NCI-H748 (cell line): ENCODE data around the gene USP16.
"Not testable (repeated sequence)": the region's sequence is repeated elsewhere in the genome, so short reads cannot be mapped to it uniquely, and the experiment has no call there.

Experiments used
- DNase-seq: peaks from one replicate; lab custom pipeline; 2025; ENCODE audit not compliant: unreplicated experiment; lab: John Stamatoyannopoulos, UW

The USP16 gene

DNA sequence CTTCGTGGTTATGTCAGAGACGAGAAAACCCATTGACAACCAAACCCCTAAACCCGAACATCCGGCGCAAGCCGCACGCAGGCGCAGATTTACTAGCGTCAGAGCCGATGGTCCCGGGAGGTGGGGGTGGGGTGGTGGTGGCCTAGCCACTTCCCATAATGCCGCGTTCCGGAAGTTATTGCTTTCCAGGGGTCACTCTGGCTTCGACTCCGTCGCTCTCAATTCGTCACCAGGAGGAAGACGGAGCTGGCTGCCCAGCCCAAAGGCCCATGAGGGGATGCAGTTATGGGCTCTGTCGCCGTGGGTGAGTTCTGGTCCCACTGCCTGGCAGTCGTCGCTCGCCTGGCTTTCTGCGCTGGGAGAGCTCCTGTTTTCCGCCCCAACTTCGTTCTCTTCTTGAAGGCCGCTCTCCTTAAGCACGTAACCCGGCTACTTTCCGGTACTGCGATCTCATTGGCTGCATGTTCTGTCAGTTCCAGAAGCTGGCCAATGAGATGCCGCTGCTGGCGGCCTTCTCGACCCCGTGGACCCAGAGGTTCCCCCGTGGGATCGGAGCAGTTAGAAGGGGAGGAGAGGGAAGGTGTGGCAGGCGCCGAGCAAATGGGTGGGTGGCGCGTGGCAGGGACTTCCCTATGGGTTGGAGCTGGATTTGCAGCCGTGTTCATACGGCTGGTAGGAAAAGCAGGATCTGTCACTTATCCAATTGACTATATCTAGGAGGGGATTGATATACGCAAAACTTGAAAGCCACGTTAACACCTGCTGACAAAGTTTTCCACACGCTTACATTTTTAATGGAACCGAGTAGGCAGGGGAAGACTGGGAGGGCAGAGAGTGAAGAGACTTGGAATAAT lies at the start of gene USP16:
TSS of gene USP16 (plus strand) at position 195 of the 854 bp plus-strand sequence. CDS start 3,246 bp downstream, outside the sequence.
- DNase-seq, result peak; percentile 96

DNA sequence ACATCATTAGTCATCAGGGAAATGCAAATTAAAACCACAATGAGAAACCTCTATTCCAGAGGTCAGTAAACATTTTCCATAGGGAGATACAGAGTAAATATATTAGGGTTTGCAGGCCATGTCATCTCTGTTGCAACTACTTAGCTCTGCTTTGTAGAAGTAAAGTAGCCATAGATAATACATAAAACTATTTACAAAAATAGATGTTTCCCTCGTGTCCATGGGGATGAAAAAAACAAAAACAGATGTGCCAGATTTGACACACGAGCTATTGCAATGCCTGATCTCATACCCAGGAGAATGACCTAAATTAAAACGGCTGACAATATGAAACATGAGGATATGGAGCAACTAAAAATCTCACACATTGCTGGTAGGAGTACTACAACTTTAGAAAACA lies 49.1 kb upstream of the USP16 start:
- DNase-seq, result no peak

DNA sequence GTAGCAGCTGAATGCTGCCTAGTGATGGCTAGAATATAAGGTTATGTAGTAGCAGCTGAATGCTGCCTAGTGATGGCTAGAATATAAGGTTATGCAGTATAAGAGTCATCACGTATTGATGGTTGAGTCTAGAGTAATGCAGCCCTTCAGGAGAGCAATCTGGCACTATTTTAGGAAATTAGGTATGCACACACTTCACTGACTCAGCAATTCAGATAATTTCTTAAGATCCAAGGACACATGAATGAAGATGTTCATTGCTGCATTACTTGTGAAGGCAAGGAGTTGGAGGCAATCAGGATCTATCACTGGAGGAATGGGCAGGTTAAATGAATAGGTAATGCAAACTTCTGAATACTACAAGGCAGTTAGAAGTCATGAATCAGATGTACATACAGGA lies 45.4 kb upstream of the USP16 start:
- no peak for DNase-seq

DNA sequence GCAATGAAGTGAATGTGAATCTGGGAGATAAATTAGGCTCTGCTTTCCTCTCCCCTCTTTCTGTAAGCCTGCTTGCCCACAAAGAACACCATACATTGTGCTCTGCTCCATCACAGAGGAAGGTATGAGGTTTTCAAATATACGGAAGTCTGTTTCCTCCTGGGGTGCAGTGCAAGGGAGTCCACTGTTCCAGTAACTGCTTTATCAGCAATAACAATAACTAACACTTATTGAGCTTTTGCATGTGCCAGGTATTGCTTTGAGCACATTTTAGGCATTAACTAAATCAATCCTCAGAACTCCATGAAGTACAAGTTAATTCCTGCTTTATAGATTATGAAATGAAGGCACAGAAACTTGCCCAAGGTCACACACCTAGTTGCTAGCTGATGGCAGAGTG lies 41.8 kb upstream of the USP16 start:
- DNase-seq, result no peak

DNA sequence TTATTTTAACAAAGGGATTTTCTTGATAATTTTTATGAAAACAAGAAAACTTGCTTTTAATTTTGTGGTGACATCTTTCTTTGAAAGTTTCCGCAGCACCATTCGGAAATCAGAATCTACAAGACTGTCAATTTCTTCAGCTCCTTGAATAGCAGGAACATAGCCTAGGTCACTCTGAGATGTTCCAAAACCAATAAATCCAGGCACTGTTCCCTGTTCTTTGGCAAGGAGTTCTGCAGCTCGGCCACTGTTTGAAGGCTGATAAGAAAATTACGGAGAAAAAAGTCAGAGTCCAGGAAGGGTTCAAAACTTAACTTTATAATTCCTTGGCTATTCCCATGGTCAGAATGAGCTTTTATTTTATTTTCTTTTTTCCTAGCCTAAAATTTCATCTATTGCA lies 37.8 kb upstream of the USP16 start:
- no peak for DNase-seq

DNA sequence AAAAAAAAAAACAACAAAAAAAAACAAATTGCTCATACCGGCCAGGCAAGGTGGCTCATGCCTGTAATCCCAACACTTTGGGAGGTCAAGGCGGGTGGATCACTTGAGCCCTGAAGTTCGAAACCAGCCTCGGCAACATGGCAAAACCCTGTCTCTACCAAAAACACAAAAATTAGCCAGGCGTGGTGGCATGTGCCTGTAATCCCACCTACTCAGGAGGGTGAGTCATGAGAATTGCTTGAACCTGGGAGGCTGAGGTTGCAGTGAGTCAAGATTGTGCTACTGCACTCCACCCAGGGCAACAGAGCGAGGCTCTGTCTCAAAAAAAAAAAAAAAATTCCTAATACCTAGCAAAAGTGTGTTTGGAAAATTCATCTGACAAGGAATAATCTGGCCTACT lies 36.3 kb upstream of the USP16 start:
- not testable (repeated sequence) for DNase-seq

DNA sequence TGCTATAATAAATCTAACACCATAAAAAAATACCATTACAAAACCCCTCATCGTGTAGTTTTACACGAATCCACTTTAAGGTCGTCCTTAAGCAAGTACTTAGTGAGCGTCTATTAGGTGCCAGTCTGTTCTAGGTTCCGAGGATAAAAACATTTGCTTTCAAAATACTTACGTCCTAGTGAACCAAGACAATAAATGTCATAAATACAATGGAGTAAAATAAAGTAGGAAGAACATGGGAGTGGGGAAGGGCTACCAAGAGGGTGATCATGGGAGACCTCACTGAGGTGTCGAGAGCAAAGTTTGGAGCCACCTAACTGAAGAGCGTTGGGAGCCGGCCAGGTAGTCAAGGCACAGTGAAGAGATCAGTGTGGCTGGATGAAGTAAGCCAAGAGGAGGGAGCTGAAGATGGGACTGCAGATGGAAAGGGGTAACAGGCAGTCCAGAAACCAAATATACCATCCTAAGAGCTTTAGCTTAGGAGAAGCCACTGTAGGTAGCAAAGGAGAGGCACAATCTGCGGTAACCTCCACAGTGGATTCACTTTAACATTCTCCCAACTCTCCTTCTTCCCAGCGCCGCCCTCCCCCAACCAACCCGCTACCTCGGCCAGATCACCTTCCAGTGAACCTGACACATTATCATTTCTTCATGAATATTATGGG lies 32.5 kb upstream of the USP16 start:
- peak; percentile 12 for DNase-seq

DNA sequence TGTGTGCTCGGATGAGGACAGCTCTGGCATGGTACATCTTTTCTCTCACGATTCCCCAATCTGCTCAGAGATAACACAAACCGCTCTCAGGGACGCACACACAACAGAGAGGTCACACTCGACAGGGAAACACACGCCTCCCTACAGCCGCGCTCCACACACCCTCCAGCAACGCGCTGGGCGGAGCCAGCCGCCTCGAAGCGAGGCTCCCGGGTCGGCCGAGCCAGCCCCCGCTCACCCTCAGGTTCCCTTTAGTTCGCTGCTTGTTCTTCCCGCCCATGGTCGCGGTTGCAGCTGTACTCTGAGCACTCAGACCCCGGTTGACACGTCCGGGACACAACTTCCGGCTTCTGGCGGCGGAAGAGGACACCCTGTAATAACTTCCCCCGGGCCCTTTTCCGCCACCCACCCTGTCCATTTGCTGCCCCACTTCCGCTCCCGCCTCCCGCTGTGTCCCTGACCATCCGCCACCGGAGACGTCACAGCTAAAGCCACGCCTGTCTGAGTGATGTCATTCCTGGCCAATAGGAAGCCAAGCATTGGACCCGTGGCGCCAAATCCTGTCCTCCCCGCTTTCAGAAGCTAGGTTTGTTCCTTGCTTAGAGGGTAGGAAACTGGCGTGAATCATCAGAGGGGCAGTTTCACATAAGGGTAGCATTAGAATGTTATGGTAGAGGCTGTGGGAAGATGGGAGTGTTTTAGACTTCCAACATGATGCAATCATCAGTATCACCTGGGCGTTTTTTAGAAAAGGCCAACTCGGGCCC lies 31.8 kb upstream of the USP16 start, which contains the start of gene LTN1:
TSS of gene LTN1 (minus strand) at position 352 of the 767 bp plus-strand sequence. CDS start at position 280, 72 bp downstream.
- DNase-seq, result peak; percentile 97

DNA sequence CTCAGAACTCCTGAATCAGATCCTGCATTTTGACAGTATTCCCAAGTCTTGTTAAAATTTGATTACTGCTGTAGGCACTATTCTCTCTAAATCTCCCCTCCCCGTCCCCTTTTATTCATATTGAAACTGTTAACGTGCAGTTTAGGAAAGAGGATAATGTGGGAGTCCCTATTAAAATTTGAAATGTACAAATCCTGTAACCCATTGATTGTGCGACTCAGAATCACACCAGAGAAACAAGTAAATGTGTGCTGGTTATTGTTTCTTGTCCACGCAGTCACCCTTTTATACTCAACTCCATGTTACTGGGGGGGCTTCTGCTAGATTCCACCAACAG lies 31.2 kb upstream of the USP16 start:
- no peak for DNase-seq

DNA sequence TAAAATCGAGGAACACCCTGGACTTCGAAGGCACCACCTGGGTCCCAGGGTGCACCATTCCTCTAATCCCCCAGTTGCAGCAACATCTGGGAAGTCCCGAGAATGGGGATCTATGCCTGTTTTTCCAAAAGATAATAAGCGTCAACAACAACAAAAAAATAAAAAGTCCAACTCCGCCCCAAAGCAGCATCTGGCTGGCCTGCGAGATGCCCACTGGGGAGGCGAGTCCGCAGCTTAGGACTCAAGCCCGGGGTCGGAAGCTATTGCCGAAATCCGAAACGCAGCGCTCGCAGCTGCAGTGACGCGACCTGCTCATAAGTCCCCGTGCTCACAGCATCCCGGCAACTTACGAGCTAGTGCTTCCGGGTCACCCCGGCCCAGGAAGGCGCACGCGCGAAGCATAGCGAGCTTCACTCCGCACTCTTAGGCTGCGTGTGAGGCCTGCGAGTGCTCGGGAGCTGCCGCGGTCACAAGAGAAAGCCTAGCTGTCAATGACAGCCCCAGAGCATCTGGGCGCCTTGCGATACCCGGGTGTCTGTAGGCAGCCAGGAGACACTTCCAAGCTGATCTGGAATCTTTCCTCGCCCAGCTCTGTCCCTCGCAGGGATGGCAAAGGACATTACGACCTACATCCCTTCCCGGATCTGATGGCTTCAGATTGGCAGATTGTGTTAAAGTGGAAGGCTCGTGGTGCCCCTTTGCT lies 21.9 kb upstream of the USP16 start:
- peak; percentile 97 for DNase-seq

DNA sequence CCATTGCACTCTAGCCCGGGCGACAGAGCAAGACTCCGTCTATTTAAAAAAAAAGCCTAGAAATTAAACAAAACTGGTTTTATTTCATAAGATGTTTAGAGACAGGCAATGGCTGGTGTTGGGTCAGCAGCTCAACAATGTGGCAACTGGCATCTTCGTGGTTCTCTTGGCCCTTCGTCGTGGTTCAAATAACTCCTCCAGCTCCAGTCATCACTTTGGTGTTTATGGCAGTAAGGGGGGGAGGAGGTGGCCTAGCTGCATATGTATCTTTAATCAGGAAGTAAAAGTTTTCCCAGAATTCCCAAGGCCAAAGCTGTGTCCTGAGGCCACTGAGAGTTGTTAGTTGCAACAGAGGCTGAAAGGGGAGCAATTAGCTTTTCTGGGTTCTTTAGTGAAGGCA lies 18.8 kb upstream of the USP16 start:
- no peak for DNase-seq

DNA sequence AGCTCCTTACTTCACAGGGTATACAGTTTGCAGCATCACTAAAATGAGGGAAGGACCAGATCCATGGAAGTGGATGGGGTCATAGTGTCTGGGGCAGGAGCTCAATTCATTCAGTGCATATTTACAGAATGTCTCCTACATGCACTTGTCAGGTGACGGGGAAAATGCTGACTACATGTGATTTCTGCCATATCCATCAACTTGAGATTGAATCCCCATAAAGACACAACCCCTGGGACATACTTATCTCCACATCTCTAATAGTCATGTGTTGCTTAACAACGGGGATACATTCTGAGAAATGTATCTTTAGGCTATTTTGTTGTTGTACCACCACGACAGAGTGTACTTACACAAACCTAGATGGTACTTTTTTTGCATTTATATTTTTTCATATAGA lies 17.3 kb upstream of the USP16 start:
- DNase-seq, result no peak

DNA sequence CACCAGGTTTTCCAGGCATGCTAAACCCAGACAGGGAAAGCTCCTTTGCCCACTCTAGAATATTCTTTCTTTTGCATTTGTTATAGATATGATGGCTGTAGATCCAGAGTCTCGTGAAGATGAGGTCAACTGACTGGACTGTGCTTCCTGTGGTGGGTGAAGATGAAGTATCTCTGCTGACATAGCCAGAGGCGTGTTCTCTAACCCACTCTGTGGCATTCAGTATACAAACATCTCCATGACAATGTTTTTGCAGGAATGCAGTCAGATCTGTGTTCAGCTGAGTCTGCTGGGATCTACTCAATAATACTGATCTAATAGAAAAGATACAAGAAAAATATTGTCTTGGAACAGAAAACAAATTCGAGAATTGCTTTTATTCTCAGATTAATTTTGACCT lies 16.7 kb upstream of the USP16 start:
- no peak for DNase-seq

DNA sequence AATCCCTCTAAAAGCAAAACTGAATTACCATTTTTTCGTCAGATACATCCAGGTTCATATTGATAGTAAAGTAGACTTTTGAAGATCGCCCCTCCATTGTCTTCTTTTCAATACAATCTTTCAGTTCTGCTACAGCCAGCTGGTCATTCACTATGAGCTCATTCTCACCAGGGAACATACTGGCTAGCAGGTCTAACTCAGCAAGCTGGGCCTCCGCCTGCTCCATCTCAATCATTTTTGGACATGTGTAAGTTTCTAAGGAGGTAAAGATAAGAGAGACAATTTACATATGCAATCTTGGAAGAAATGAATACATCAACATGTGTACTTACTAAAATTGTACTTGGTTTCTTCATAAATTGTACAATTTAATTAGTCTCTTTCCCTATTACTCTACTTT lies 16.1 kb upstream of the USP16 start:
- DNase-seq, result no peak

DNA sequence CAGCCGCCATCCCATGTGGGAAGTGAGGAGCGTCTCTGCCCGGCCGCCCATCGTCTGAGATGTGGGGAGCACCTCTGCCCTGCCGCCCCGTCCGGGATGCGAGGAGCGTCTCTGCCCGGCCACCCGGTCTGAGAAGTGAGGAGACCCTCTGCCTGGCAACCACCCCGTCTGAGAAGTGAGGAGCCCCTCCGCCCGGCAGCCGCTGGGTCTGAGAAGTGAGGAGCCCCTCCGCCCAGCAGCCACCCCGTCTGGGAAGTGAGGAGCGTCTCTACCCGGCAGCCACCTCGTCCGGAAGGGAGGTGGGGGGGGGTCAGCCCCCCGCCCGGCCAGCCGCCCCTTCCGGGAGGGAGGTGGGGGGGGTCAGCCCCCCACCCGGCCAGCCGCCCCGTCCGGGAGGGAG lies 13.2 kb upstream of the USP16 start:
- DNase-seq, result not testable (repeated sequence)

DNA sequence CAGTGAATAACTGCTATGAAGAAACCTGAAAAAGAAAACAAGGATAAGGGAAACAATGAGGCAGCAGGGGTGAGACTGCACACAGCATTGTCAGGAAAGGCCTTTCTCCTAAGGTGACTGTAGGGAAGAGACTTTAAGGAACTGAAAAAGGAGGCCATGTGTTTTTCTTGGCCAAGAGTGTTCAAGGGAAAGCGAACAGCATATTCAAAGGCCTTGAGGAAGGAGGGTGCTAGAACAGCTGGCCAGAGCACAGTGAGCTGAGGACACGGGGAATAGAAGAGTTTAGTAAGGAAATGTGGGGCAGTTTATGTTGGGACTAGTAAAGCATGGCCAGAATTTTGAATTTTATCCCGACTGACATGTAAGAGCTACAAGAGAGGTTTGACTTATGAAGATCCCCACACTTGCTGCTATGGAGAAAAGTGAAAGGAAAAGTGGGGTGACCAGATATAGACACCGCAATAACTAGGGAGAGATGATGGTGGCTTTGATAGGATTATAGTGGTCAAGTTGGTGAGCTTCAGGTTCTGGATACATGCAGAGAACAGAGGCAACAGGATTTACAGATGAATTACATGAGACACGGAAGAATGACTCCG lies 6.7 kb upstream of the USP16 start:
- DNase-seq, result no peak

DNA sequence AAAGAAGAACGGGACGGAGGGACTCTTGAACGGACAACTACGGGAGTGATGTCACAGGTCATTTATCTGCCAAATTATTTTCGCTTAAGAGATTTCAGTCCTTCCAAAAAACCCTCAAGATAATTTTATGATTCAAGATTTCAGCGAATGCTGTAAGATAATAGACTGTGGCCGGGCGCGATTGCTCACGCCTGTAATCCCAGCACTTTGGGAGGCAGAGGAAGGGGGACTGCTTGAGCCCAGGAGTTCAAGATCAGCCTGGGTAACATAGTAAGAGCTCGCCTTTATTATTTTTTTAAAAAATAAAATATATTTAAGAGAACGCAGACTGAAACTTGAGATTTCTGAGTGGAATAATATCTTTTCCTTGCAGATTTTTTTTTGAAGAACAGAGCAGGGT lies 5.9 kb upstream of the USP16 start:
- DNase-seq, result peak; percentile 5

DNA sequence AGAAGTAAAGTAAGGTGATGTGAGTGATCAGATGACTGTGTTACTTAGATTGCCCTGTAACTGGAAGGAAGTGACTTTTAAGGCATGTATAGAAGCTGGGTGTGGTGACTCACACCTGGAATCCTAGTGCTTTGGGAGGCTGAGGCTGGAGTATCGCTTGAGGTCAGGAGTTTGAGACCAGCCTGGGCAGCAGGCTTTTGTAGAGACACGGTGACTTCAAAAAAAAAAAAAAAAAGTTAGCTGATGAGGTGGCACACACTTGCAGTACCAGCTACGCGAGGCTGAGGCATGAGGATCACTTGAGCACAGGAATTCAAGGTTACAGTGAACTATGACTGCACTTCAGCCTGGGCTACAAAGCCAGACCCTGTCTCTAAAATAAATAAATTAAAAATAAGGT lies 2.3 kb upstream of the USP16 start:
- no peak for DNase-seq

DNA sequence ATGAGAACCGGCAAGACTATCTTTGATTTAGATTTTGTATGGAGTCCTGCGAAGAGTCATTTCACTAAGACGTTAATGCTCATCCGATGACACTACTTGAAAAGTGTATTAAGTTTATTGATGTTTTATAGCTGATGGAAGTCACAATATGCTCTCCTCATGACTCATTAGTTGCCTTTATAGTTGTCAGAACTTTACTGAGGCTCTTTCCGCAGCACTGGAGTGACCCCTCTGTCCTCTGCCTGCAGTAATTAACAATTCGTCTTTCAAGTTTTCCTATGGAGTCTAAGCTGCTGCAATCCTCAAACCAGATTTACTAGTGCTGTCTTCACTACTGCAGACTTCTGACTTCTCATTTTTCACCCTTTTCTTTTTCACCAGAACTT lies 853 bp downstream of the USP16 start:
- DNase-seq, result no peak

DNA sequence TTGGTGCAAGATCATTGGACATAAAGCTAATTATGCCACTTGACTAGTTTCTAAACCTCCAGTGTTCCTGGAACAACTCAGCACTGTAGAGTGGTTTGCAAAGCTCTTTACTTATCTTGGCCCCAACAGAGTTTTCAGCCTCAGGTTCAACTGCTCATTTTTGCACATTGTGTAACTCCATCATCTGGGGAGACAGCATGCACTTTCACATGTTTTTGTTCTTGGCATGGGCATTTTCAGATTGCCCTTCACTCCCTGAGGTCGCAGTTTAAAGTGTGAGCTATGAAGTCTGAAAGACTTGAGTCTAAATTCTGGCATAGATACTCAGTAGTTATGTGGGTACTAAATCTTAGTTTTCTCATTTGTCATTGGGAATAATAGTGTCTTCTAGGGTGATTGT lies 5.1 kb downstream of the USP16 start:
- no peak for DNase-seq

DNA sequence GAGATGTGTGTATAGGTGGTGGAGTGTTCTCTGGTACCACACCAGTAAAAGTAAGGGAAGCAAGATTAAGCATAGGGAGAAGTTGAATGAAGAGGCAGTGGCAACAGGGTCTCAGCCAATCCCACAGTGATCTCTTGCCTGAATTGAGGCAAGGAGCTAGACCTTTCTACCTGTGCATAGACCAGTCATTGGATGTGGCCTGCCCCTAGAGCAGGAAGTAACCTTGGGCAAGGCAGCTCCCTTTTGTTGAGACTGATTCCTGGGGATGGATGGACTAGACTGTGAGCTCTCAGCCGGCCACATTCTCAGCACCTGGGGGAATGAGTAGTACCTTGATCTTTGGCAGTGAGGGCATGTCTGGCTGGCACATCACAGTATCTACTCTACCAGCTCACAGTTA lies 6.4 kb downstream of the USP16 start:
- DNase-seq, result no peak
